ACC112 (cell line): ENCODE measurements around the gene CCR5AS.
"Not testable (repeated sequence)": the region's sequence is repeated elsewhere in the genome, so short reads cannot be mapped to it uniquely, and the experiment has no call there.

Experiments used
- H2AFZ ChIP-seq: fragments of 200-600 bp; sonication (generic); one replicate; pipeline ENCODE4 v1.6.0; 2017; ENCODE audit warnings: antibody characterized with exemption, low read length; ENCODE audit not compliant: unreplicated experiment
- H3K27ac ChIP-seq: fragments of 200-600 bp; sonication (generic); 2 replicates; pipeline ENCODE4 v1.5.1; 2014; ENCODE audit warnings: low read depth, mild to moderate bottlenecking, antibody characterized with exemption, low read length, moderate library complexity
- H3K27me3 ChIP-seq: fragments of 200-600 bp; sonication (generic); 2 replicates; pipeline ENCODE4 v1.6.1; 2014; ENCODE audit warnings: mild to moderate bottlenecking, antibody characterized with exemption, low read length, moderate library complexity, mixed read lengths; ENCODE audit not compliant: insufficient read depth
- H3K36me3 ChIP-seq: fragments of 200-600 bp; sonication (generic); 2 replicates; pipeline ENCODE4 v1.6.1; 2016; ENCODE audit warnings: mild to moderate bottlenecking, antibody characterized with exemption, low read length, moderate library complexity, mixed read lengths; ENCODE audit not compliant: insufficient read depth
- H3K4me1 ChIP-seq: fragments of 200-600 bp; sonication (generic); one replicate; pipeline ENCODE4 v1.6.1; 2016; ENCODE audit warnings: low read length, mixed read lengths; ENCODE audit not compliant: insufficient read depth, unreplicated experiment, control insufficient read depth
- H3K4me3 ChIP-seq: fragments of 200-600 bp; sonication (generic); 2 replicates; pipeline ENCODE4 v1.5.1; 2014; ENCODE audit warnings: mild to moderate bottlenecking, low read depth, low read length
- H3K79me2 ChIP-seq: fragments of 200-600 bp; sonication (generic); one replicate; pipeline ENCODE4 v1.6.0; 2016; ENCODE audit warnings: low read length; ENCODE audit not compliant: control insufficient read depth, unreplicated experiment, insufficient read depth

The CCR5AS gene

GRCh38 chr3:46335541-46335940 lies 71.3 kb downstream of the CCR5AS start:
- H3K4me3 ChIP-seq = no peak overlapping the region
- no peak overlapping the region for H2AFZ ChIP-seq
- no peaks in the 10 kb centered on the region for H3K36me3 ChIP-seq
- H3K79me2 ChIP-seq = no peaks in the 10 kb centered on the region
- no peaks in the 10 kb centered on the region for H3K4me1 ChIP-seq
- no peak overlapping the region for H3K27ac ChIP-seq
- H3K27me3 ChIP-seq = peaks cover 65% of the 10 kb centered on the region

- Histone ChIP-seq H3K4me1 (no peaks in the 10 kb centered on the region), H3K27ac (no peak overlapping the region), H3K27me3 (peaks cover 66% of the 10 kb centered on the region), H3K36me3 (no peaks in the 10 kb centered on the region), H2AFZ (no peak overlapping the region), H3K79me2 (no peaks in the 10 kb centered on the region), H3K4me3 (no peak overlapping the region)
Measured at GRCh38 chr3:46334741-46335478, 72.0 kb downstream of the CCR5AS start.

- not testable (repeated sequence) for H3K27ac ChIP-seq, H3K4me3 ChIP-seq, H3K79me2 ChIP-seq, H3K4me1 ChIP-seq, H3K36me3 ChIP-seq, H2AFZ ChIP-seq
- H3K27me3 ChIP-seq = peaks cover 57% of the 10 kb centered on the region
Measured at GRCh38 chr3:46330676-46331075, 76.2 kb downstream of the CCR5AS start.

- Histone ChIP-seq H3K36me3 (no peaks in the 10 kb centered on the region), H3K79me2 (no peaks in the 10 kb centered on the region), H3K27ac (no peak overlapping the region), H2AFZ (no peak overlapping the region), H3K4me3 (no peak overlapping the region), H3K27me3 (peaks cover 63% of the 10 kb centered on the region), H3K4me1 (no peaks in the 10 kb centered on the region)
Measured at GRCh38 chr3:46325645-46326300, 81.1 kb downstream of the CCR5AS start.

GRCh38 chr3:46324036-46324435 lies 82.8 kb downstream of the CCR5AS start:
- H3K4me1 ChIP-seq = no peaks in the 10 kb centered on the region
- H2AFZ ChIP-seq = no peak overlapping the region

GRCh38 chr3:46321461-46322104 lies 85.3 kb downstream of the CCR5AS start:
- no peaks in the 10 kb centered on the region for H3K36me3 ChIP-seq
- H3K27ac ChIP-seq = no peak overlapping the region
- no peak overlapping the region for H3K4me3 ChIP-seq
- H3K27me3 ChIP-seq = peaks cover 75% of the 10 kb centered on the region
- no peaks in the 10 kb centered on the region for H3K79me2 ChIP-seq
- no peak overlapping the region for H2AFZ ChIP-seq
- H3K4me1 ChIP-seq = no peaks in the 10 kb centered on the region

More at GRCh38 chr3:46324036-46324435, 82.8 kb downstream of the CCR5AS start:
- H3K27ac ChIP-seq = no peak overlapping the region
- H3K27me3 ChIP-seq = peaks cover 70% of the 10 kb centered on the region
- no peak overlapping the region for H3K4me3 ChIP-seq
- no peaks in the 10 kb centered on the region for H3K79me2 ChIP-seq
- H3K36me3 ChIP-seq = no peaks in the 10 kb centered on the region

GRCh38 chr3:46318207-46318927 lies 88.5 kb downstream of the CCR5AS start:
- Histone ChIP-seq H3K4me1 (no peaks in the 10 kb centered on the region), H3K79me2 (no peaks in the 10 kb centered on the region), H3K27me3 (peaks cover 70% of the 10 kb centered on the region), H3K4me3 (no peak overlapping the region), H2AFZ (no peak overlapping the region), H3K27ac (no peak overlapping the region), H3K36me3 (no peaks in the 10 kb centered on the region)

- H3K27ac ChIP-seq = no peak overlapping the region
- H3K79me2 ChIP-seq = no peaks in the 10 kb centered on the region
- no peaks in the 10 kb centered on the region for H3K36me3 ChIP-seq
- no peak overlapping the region for H2AFZ ChIP-seq
- H3K4me1 ChIP-seq = no peaks in the 10 kb centered on the region
- H3K4me3 ChIP-seq = no peak overlapping the region
- H3K27me3 ChIP-seq = peaks cover 67% of the 10 kb centered on the region
Measured at GRCh38 chr3:46316206-46316605, 90.7 kb downstream of the CCR5AS start.

- Histone ChIP-seq H2AFZ (no peak overlapping the region), H3K27me3 (peaks cover 68% of the 10 kb centered on the region), H3K4me3 (no peak overlapping the region), H3K27ac (no peak overlapping the region), H3K79me2 (no peaks in the 10 kb centered on the region), H3K36me3 (no peaks in the 10 kb centered on the region), H3K4me1 (no peaks in the 10 kb centered on the region)
Measured at GRCh38 chr3:46314517-46314916, 92.3 kb downstream of the CCR5AS start.
